ENCODE data around the gene NUDT9. TPM values are rescaled to one million over a fixed set of nuclear protein-coding genes. Genes with fewer than 3 reads are reported as not detected.
"Not testable (repeated sequence)": the region's sequence is repeated elsewhere in the genome, so short reads cannot be mapped to it uniquely, and the experiment has no call there.

The NUDT9 gene
- total RNA-seq, 6 donors from 2014 or later, result 11.5 to 44.8 (median 31.0) TPM

DNA sequence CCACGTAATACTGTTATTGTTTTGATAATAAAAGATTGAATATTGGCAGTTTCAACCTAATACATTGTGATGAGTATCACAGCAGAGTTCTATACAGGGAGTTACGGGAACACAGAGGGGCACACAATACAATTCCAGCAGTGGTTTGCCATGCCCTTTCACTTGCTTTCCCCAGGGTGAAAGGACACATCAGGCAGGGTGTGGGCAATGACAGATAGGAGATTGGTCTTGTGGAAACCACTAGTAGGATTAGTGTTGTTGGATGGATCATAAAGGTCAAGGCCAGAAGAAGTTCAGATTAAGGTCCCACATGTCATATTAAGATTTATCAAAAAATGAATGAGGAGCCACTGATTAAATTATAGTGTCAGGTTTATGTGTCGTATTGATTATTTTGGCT lies 39.4 kb upstream of the NUDT9 start:
- H3K27ac ChIP-seq, result no peak overlapping the region

GRCh38 chr4:87384466-87385132 lies 37.8 kb upstream of the NUDT9 start:
- WGBS, 2 donors, result 93 to 97% methylated on average over 9 of the region's 9 CpGs
- not testable (repeated sequence) for H3K27ac ChIP-seq; ATAC-seq (ENCODE audit: low FRiP score in 2 of 2); H3K4me3 ChIP-seq; H3K9me3 ChIP-seq; DNase-seq; H3K27me3 ChIP-seq
- Histone ChIP-seq H3K4me1 (peaks cover 23 to 37% (median 33%) of the 10 kb centered on the region in 4 donors), H3K36me3 (peaks cover 0 to 16% (median 12%) of the 10 kb centered on the region in 4 donors)

More for the DNA sequence above, 39.4 kb upstream of the NUDT9 start:
- WGBS, 2 donors, result 94 to 95% methylated on average over 3 of the region's 3 CpGs
- Histone ChIP-seq H3K9me3 (no peaks in the 10 kb centered on the region), H3K27me3 (no peaks in the 10 kb centered on the region), H3K4me1 (peaks cover 13 to 20% (median 20%) of the 10 kb centered on the region in 4 donors), H3K4me3 (no peak overlapping the region), H3K36me3 (peaks cover 2 to 22% (median 13%) of the 10 kb centered on the region in 4 donors)
- TF ChIP-seq CTCF (IDR thresholded peaks at IDR 0.05), result no peak
- TF ChIP-seq POLR2A (IDR thresholded peaks at IDR 0.05), result no peak
- no peak for TF ChIP-seq POLR2AphosphoS5 (IDR thresholded peaks at IDR 0.05)
- TF ChIP-seq EP300 (IDR thresholded peaks at IDR 0.05), result no peak
- ATAC-seq (ENCODE audit: low FRiP score in 2 of 2) (no peak), DNase-seq (no peak)

DNA sequence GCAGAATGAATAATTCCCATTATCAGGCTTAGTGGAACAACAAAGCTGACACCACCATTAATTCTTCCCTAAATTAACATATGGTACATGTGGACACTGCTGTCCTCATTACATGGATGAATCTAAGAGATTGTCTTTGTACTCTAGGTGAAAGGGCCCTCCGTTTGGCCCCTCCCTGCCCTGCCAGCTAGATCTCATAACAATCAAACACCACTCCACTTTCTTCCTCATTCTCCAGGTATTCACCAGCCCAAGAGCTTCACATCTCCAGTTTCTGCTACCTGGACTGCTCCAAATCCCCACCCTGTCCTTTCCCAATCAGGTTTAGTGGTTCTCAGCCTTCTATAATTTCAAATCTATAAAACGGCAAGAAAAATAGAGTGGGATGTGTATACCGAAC lies 35.1 kb upstream of the NUDT9 start:
- Histone ChIP-seq H3K36me3 (peaks cover 0 to under 1% (median 0%) of the 10 kb centered on the region in 4 donors), H3K27ac (peak overlapping the region in 2 of 4 donors; percentile 16 to 35), H3K27me3 (no peaks in the 10 kb centered on the region), H3K9me3 (no peaks in the 10 kb centered on the region), H3K4me1 (peaks cover 28 to 49% (median 42%) of the 10 kb centered on the region in 4 donors), H3K4me3 (peak overlapping the region in 2 of 4 donors; percentile 6 to 71)
- no peak for ATAC-seq (ENCODE audit: low FRiP score in 2 of 2)
- peak in 1 of 2 donors; percentile 45 for DNase-seq
- WGBS, 2 donors, result 56 to 72% methylated on average over 3 of the region's 3 CpGs
- TF ChIP-seq CTCF (IDR thresholded peaks at IDR 0.05), result no peak
- no peak for TF ChIP-seq POLR2AphosphoS5 (IDR thresholded peaks at IDR 0.05)
- no peak for TF ChIP-seq EP300 (IDR thresholded peaks at IDR 0.05)
- no peak for TF ChIP-seq POLR2A (IDR thresholded peaks at IDR 0.05)

GRCh38 chr4:87388901-87389300 lies 33.5 kb upstream of the NUDT9 start:
- WGBS, 2 donors, result 56 to 76% methylated on average over 3 of the region's 3 CpGs
- TF ChIP-seq EP300 (IDR thresholded peaks at IDR 0.05), result no peak
- no peak for TF ChIP-seq CTCF (IDR thresholded peaks at IDR 0.05)
- TF ChIP-seq POLR2A (IDR thresholded peaks at IDR 0.05), result no peak
- no peak for TF ChIP-seq POLR2AphosphoS5 (IDR thresholded peaks at IDR 0.05)
- DNase-seq (no peak), ATAC-seq (ENCODE audit: low FRiP score in 2 of 2) (no peak)
- H3K4me1 ChIP-seq, result peaks cover 28 to 49% (median 39%) of the 10 kb centered on the region in 4 donors
- peak overlapping the region in 2 of 4 donors; percentile 2 to 94 for H3K27ac ChIP-seq
- no peaks in the 10 kb centered on the region for H3K27me3 ChIP-seq
- H3K36me3 ChIP-seq, result no peaks in the 10 kb centered on the region
- H3K4me3 ChIP-seq, result peak overlapping the region in 3 of 4 donors; percentile 55 to 71 (median 67)
- H3K9me3 ChIP-seq, result no peaks in the 10 kb centered on the region

DNA sequence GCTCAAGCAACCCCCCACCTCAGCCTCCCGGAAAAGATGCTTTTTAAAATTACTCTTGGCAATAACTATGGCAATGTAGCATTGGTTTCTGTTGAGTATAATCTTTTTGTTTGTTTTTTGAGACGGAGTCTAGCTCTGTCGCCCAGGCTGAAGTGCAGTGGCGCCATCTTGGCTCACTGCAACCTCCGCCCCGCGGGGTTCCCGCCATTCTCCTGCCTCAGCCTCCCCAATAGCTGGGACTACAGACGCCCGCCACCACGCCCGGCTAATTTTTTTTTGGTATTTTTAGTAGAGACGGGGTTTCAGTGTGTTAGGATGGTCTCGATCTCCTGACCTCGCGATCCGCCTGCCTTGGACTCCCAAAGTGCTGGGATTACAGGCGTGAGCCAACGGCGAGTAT lies 32.3 kb upstream of the NUDT9 start:
- peak in 1 of 2 donors; percentile 70 for DNase-seq
- Histone ChIP-seq H3K27ac (peak overlapping the region; percentile 78 to 95 (median 90)), H3K4me1 (peaks cover 28 to 49% (median 39%) of the 10 kb centered on the region in 4 donors), H3K4me3 (peak overlapping the region; percentile 40 to 71 (median 61))
- 65 to 76% methylated on average over 20 of the region's 20 CpGs for WGBS, 2 donors
- H3K36me3 ChIP-seq; ATAC-seq (ENCODE audit: low FRiP score in 2 of 2); H3K9me3 ChIP-seq; H3K27me3 ChIP-seq: not testable (repeated sequence)

DNA sequence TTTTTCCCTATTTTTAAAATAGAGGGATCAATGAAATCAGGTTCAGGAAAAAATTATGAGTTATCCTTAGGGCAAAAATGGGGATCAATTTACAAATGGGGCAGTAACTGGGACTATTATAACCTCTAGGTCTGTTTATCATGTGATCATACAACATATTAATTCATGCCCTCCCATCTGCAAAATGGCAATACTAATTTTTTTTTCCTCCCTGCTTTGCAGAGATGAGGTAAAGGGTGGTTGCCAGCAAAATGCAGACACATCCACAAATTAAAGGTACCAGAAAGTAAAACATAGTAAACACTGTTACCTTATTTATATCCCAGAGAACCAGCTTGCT lies 31.9 kb upstream of the NUDT9 start:
- peak overlapping the region; percentile 40 to 71 (median 61) for H3K4me3 ChIP-seq
- H3K36me3 ChIP-seq, result no peaks in the 10 kb centered on the region
- TF ChIP-seq POLR2A (IDR thresholded peaks at IDR 0.05) (no peak), EP300 (IDR thresholded peaks at IDR 0.05) (no peak), CTCF (IDR thresholded peaks at IDR 0.05) (no peak)
- DNase-seq (no peak), ATAC-seq (ENCODE audit: low FRiP score in 2 of 2) (peak in 1 of 2 donors; percentile 9)
- H3K4me1 ChIP-seq, result peaks cover 28 to 49% (median 39%) of the 10 kb centered on the region in 4 donors
- H3K27me3 ChIP-seq, result no peaks in the 10 kb centered on the region
- H3K27ac ChIP-seq, result peak overlapping the region; percentile 78 to 95 (median 90)
- H3K9me3 ChIP-seq, result no peaks in the 10 kb centered on the region
